Type B pancreatic cell (in vitro differentiated cells): ENCODE data around the gene TCF19. TPM values are rescaled to one million over a fixed set of nuclear protein-coding genes. Genes with fewer than 3 reads are reported as not detected.
"Not testable (repeated sequence)": the region's sequence is repeated elsewhere in the genome, so short reads cannot be mapped to it uniquely, and the experiment has no call there.

ENCODE experiments used
- DNase-seq: peaks from one replicate; pipeline ENCODE4 v3.0.0; 2021; ENCODE audit warnings: mixed read lengths; ENCODE audit not compliant: unreplicated experiment; ENCODE audit errors: extremely low spot score
- H3K27ac Mint-ChIP-seq: 2 replicates; pipeline ENCODE4 v1.8.0; 2021; ENCODE audit warnings: mild to moderate bottlenecking, mixed read lengths
- H3K27me3 Mint-ChIP-seq: 2 replicates; pipeline ENCODE4 v1.8.0; 2021; ENCODE audit warnings: mixed read lengths
- H3K36me3 Mint-ChIP-seq: 2 replicates; pipeline ENCODE4 v1.8.0; 2021; ENCODE audit warnings: mixed read lengths
- H3K4me1 Mint-ChIP-seq: one replicate; pipeline ENCODE4 v1.8.0; 2021; ENCODE audit warnings: mixed read lengths; ENCODE audit not compliant: unreplicated experiment
- H3K4me3 Mint-ChIP-seq: 2 replicates; pipeline ENCODE4 v1.8.0; 2021; ENCODE audit warnings: mild to moderate bottlenecking, mixed read lengths
- H3K9me3 Mint-ChIP-seq: 2 replicates; pipeline ENCODE4 v1.8.0; 2021; ENCODE audit warnings: mixed read lengths
- CTCF ChIP-seq: fragments of 200-600 bp; sonication (generic); conservative IDR thresholded peaks from 2 replicates; pipeline ENCODE4 v1.5.0; 2021; ENCODE audit warnings: antibody characterized with exemption, mild to moderate bottlenecking
- total RNA-seq: library from RNA; stranded (reverse); gene quantifications from 2 replicates; pipeline ENCODE4 v1.2.1, GENCODE V29; 2021; ENCODE audit warnings: low replicate concordance

TCF19 gene
- total RNA-seq, 1 donor from 2014 or later: 18.9 TPM

GRCh38 chr6:31168606-31169005 lies 10.2 kb downstream of the TCF19 start:
- Mint-ChIP-seq H3K36me3 (no peaks in the 10 kb centered on the region), H3K4me1 (peaks cover 13% of the 10 kb centered on the region), H3K27ac (no peak overlapping the region)

GRCh38 chr6:31169123-31169857 lies 10.9 kb downstream of the TCF19 start:
- Mint-ChIP-seq H3K36me3 (no peaks in the 10 kb centered on the region), H3K4me3 (no peak overlapping the region), H3K4me1 (peaks cover 13% of the 10 kb centered on the region), H3K27me3 (peaks cover 22% of the 10 kb centered on the region), H3K27ac (no peak overlapping the region), H3K9me3 (no peaks in the 10 kb centered on the region)
- no peak for DNase-seq
- no peak for TF ChIP-seq CTCF

More at GRCh38 chr6:31168606-31169005, 10.2 kb downstream of the TCF19 start:
- Mint-ChIP-seq H3K9me3 (no peaks in the 10 kb centered on the region), H3K4me3 (no peak overlapping the region), H3K27me3 (peaks cover 22% of the 10 kb centered on the region)
- no peak for TF ChIP-seq CTCF
- DNase-seq: no peak

GRCh38 chr6:31169858-31170599 lies 11.6 kb downstream of the TCF19 start:
- DNase-seq, H3K9me3 Mint-ChIP-seq, H3K4me3 Mint-ChIP-seq, H3K36me3 Mint-ChIP-seq, H3K27ac Mint-ChIP-seq: not testable (repeated sequence)
- peaks cover 22% of the 10 kb centered on the region for H3K27me3 Mint-ChIP-seq
- H3K4me1 Mint-ChIP-seq: peaks cover 13% of the 10 kb centered on the region

GRCh38 chr6:31170600-31170881 lies 12.2 kb downstream of the TCF19 start, which contains the start of gene POU5F1:
TSS of gene POU5F1 (minus strand) at chr6:31170682. CDS start at chr6:31170620, 62 bp downstream.
- H3K36me3 Mint-ChIP-seq: no peaks in the 10 kb centered on the region
- no peak within 1 kb of the TSS for H3K4me3 Mint-ChIP-seq
- DNase-seq: no peak

GRCh38 chr6:31170987-31171671 lies 12.7 kb downstream of the TCF19 start:
- DNase-seq: no peak
- no peaks in the 10 kb centered on the region for H3K36me3 Mint-ChIP-seq
- TF ChIP-seq CTCF: no peak
- no peaks in the 10 kb centered on the region for H3K9me3 Mint-ChIP-seq
- H3K4me3 Mint-ChIP-seq: no peak overlapping the region
- H3K27me3 Mint-ChIP-seq: peaks cover 27% of the 10 kb centered on the region
- no peak overlapping the region for H3K27ac Mint-ChIP-seq
- peaks cover 13% of the 10 kb centered on the region for H3K4me1 Mint-ChIP-seq

More at GRCh38 chr6:31170600-31170881, 12.2 kb downstream of the TCF19 start, which contains the start of gene POU5F1:
- no peak for TF ChIP-seq CTCF
- peaks cover 13% of the 10 kb centered on the region for H3K4me1 Mint-ChIP-seq
- no peaks in the 10 kb centered on the region for H3K9me3 Mint-ChIP-seq
- peaks cover 22% of the 10 kb centered on the region for H3K27me3 Mint-ChIP-seq
- H3K27ac Mint-ChIP-seq: no peak within 1 kb of the TSS
